ENCODE results near the gene SFXN2.

Gene SFXN2

GRCh38 chr10:102745157-102745556 is 30.7 kb downstream of the SFXN2 start:
- H3K27ac ChIP-seq (replicated peaks), result no peak overlapping the region
- TF ChIP-seq SPI1 (IDR thresholded peaks at IDR 0.05; ENCODE audit: borderline replicate concordance, low read depth) (no peak), REST (IDR thresholded peaks at IDR 0.05; ENCODE audit: insufficient replicate concordance, low read depth) (no peak), POLR2AphosphoS5 (IDR thresholded peaks at IDR 0.05; ENCODE audit: low read depth) (no peak), CTCF (IDR thresholded peaks at IDR 0.05; ENCODE audit: insufficient read depth, low read length) (no peak), GABPA (IDR thresholded peaks at IDR 0.05; ENCODE audit: low read depth) (no peak)

GRCh38 chr10:102752266-102752930 is 38.0 kb downstream of the SFXN2 start:
- H3K4me3 ChIP-seq (replicated peaks; ENCODE audit: insufficient read depth, low read length), result no peak overlapping the region
- no peaks in the 10 kb centered on the region for H3K27me3 ChIP-seq (ENCODE audit: insufficient read depth, poor library complexity, severe bottlenecking)
- DNase-seq (ENCODE audit: low read depth in 1 of 2, low spot score in 1 of 2), result no peak
- no peak for TF ChIP-seq CTCF (IDR thresholded peaks at IDR 0.05; ENCODE audit: insufficient read depth, low read length)
- TF ChIP-seq GABPA (IDR thresholded peaks at IDR 0.05; ENCODE audit: low read depth), result no peak
- no peak for TF ChIP-seq SPI1 (IDR thresholded peaks at IDR 0.05; ENCODE audit: borderline replicate concordance, low read depth)
- no peak for TF ChIP-seq REST (IDR thresholded peaks at IDR 0.05; ENCODE audit: insufficient replicate concordance, low read depth)
- no peak for TF ChIP-seq POLR2AphosphoS5 (IDR thresholded peaks at IDR 0.05; ENCODE audit: low read depth)
- no peak overlapping the region for H3K27ac ChIP-seq (replicated peaks)

More at GRCh38 chr10:102745157-102745556, 30.7 kb downstream of the SFXN2 start:
- Histone ChIP-seq H3K27me3 (ENCODE audit: insufficient read depth, poor library complexity, severe bottlenecking) (no peaks in the 10 kb centered on the region), H3K4me3 (replicated peaks; ENCODE audit: insufficient read depth, low read length) (peak overlapping the region; percentile 88)
- no peak for DNase-seq (ENCODE audit: low read depth in 1 of 2, low spot score in 1 of 2)

- TF ChIP-seq CTCF (IDR thresholded peaks at IDR 0.05; ENCODE audit: insufficient read depth, low read length), result peak; percentile 54
- TF ChIP-seq POLR2AphosphoS5 (IDR thresholded peaks at IDR 0.05; ENCODE audit: low read depth), result no peak
- TF ChIP-seq SPI1 (IDR thresholded peaks at IDR 0.05; ENCODE audit: borderline replicate concordance, low read depth), result no peak
- no peak for TF ChIP-seq GABPA (IDR thresholded peaks at IDR 0.05; ENCODE audit: low read depth)
- TF ChIP-seq REST (IDR thresholded peaks at IDR 0.05; ENCODE audit: insufficient replicate concordance, low read depth), result no peak
- no peaks in the 10 kb centered on the region for H3K27me3 ChIP-seq (ENCODE audit: insufficient read depth, poor library complexity, severe bottlenecking)
- no peak overlapping the region for H3K27ac ChIP-seq (replicated peaks)
- peak in 1 of 2 experiments; percentile 53 for DNase-seq (ENCODE audit: low read depth in 1 of 2, low spot score in 1 of 2)
- no peak overlapping the region for H3K4me3 ChIP-seq (replicated peaks; ENCODE audit: insufficient read depth, low read length)
Measured at GRCh38 chr10:102752934-102753664, 38.7 kb downstream of the SFXN2 start.

Data from HL-60 (cell line).